Head of caudate nucleus (tissue), 42 donors: Measurements from ENCODE around the gene HELZ.
"Not testable (repeated sequence)": the region's sequence is repeated elsewhere in the genome, so short reads cannot be mapped to it uniquely, and the experiment has no call there.

Source experiments
- DNase-seq, 42 donors: peaks; one replicate each; pipeline versions ENCODE4 v3.0.0 to v3.0.0-alpha.2; 2020 to 2021; ENCODE audit warnings: mixed read lengths in 7 of 42
- intact Hi-C: fragments of 100-400 bp; cut with DNase I; formaldehyde crosslinking; loops from one replicate; pipeline ENCODE4 v1.15.0; 2022

HELZ gene

GRCh38 chr17:67245073-67245693 is at the start of gene HELZ:
Gene HELZ (minus strand): TSS chr17:67245196. CDS start chr17:67218804, 26,392 bp downstream.
- DNase-seq: peak in 41 of 42 donors; percentile 48 to 87 (median 70)
- intact Hi-C loops: no loop called here

DNA sequence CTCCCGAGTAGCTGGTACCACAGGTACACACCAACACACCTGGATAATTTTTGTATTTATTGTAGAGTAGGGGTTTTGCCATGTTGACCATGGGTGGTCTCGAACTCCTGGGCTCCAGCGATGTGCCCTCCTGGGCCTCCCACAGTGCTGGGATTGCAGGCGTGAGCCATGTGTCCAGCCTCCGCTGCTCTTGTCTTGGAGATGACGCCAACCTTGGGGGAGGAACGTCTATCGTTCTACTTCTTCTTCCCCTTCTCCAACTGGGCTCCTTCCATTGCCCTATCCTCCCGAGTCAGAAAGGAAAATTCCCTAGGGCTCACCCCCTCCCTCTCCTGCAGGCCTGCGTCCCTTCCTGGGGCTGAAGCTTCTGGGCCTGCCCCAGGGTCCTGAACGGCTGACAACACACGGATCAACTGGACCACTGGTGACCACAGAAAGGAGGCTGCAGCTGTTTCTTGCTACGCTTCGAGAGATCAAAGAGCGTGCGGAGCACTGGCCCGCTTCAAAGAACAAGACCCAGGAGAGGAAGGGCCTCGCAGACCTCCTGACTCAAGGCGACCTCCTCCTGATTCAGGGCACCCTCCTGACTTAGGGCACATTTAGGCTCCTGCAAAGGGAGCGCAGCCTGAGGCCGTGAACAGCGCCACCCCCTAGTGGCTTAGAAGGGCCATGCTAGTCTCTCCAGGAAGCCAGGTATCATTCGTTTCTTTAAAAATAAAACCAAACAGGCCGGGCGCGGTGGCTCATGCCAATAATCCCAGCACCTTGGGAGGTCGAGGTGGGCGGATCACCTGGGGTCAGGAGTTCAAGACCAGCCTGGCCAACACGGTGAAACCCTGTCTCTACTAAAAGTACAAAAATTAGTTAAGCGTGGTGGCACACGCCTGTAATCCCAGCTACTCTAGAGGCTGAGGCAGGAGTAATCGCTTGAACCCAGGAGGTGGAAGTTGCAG is 48.5 kb upstream of the HELZ start:
- peak; percentile 7 to 76 (median 54) for DNase-seq
- intact Hi-C loops: no loop called here

DNA sequence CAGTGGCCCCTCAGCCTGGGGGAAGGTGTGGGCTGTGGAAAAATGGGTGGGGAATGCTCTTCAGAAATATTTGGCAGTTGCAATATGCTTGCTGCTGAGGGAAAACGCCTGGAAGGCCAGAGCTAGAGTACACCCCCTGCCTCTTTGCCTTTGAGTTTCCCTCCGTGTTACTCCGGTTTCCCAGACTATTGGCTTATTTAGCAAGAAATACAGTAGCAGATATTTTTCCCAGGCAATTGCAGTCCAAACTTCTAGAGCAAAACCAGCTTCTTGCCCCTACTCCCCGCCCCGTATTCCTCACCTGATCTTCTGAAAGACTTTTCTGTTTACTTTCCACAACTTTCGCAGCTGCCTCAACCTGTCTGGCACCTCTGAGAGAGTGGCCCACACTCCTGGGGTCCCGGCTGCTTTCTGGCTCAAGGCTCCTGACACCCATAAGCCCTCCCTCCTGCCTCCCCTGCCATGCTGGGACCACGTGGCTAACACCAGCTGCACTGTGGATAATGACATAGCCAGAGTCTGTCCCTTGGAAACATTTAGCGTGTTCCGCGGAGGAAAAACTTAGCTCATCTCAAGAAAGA is 45.8 kb upstream of the HELZ start:
- peak in 2 of 42 donors; percentile 6 to 37 for DNase-seq
- intact Hi-C loops: no loop called here

DNA sequence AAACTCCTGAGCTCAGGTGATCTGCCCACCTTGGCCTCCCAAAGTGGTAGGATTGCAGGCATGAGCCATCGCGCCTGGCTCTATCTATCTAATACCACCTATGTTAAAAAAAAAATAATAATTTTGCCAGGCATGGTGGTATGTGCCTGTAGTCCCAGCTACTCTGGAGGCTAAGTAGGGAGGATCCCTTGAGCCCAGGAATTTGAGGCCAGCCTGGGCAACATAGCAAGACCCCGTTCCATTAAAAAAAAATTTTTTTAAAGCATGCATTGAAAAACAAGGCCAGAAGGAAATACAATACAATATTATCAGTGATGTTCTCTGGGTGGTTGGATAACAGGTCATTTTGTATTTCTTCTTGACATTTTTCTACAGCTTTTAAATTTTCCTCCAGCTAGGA is 45.2 kb upstream of the HELZ start:
- intact Hi-C loops: no loop called here
- no peak for DNase-seq

DNA sequence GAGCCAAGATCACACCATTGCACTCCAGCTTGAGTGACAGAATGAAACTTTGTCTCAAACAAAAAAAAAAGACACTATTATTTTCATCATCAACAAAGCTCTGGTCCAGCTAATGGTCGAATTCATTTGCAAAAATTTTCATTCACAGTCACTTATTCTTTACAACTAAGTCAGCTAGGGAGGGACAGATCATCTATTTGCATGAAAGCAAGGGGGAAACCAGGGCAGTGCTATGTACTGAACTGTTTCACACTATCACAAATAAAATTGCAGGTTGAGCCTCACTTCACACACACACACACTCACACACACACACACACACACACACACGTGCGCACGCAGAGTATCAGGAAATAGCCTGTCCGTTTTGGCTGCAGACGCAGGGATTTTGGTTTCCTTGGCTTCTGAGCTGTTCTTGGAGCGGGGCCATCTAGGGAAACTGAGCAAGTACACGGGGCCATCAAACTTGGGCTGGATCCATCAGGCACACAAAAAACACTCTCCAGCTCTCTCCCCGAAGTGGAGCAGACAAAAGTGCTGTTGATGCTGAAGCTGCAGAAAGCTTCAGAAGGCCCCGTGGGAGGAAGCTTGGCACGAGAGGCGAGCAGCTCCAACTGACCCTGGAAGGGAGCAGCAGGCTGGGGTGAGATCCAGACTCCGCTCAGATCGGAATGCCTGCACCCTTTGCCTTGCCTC is 44.3 kb upstream of the HELZ start:
- intact Hi-C loops: no loop called here
- peak; percentile 28 to 82 (median 61) for DNase-seq

DNA sequence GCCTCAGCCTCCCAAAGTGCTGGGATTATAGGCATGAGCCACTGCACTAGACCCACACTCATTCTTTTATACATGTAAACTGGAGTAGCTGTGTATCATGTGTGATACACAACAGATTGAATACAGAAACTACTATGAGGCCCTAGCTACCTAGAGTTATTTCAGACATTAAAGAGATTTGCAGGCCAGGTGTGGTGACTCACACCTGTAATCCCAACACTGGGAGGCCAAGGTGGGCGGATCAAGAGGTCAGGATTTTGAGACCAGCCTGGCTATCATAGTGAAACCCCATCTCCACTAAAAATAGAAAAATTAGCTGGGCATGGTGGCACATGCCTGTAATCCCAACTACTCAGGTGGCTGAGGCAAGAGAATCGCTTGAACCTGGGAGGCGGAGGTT is 41.8 kb upstream of the HELZ start:
- DNase-seq, intact Hi-C loops: not testable (repeated sequence)

DNA sequence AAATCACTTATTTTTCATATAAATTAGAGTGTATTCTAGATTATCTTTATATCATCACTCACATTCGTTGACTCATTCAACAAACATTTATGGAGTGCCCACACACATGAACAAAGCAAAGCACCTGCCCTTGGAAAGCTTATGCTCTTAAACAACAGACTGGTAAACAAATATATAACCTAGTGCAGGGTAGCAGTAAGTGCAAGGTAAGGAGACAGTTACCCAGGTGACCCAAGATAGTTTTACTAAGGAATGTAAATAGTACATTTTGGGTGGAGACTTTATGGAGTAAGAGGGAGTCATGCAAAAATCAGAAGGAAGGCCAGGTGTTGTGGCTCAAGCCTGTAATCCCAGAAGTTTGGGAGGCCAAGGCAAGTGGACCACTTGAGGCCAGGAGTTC is 40.4 kb upstream of the HELZ start:
- DNase-seq: no peak
- intact Hi-C loops: no loop called here

GRCh38 chr17:67283731-67284516 is 38.9 kb upstream of the HELZ start:
- DNase-seq: no peak
- intact Hi-C loops: no loop called here

DNA sequence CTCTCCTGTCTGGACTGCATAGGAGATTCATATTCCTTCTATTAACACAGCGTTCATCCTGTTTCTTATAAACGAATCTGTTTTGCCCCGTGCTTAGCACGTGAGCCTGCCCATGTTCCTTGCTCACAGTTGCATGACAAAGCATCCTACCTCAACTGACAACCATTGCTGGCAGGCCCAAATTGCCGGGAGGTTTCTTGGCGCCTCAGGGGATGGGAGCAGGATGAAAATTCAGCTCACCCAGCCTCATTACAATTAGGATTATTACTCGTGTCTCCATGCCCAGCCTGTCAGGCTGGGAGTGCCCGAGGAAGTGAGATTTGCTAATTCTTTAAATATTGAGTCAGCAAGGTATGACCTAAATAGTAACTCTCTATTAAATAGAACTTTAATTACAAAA is 36.7 kb upstream of the HELZ start:
- intact Hi-C loops: no loop called here
- no peak for DNase-seq

DNA sequence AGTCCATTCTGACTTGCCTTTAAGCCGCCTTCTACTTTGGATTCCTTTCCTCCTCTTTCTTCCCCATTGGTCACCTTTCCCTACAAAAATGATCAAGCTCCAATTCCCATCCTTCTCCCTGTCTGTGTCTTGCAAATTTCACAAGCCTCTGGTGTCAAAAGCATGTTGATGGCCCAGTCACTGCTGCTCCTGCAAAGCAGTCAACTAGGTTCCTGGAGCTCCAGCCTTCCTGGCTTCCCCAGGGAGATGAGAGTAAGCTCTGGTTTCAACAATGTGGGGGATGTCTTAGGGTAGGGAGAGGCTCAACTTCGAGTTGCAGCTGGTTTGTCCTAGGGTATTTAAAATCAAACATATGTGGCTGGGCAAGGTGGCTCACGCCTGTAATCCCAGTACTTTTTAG is 36.1 kb upstream of the HELZ start:
- DNase-seq: no peak
- intact Hi-C loops: no loop called here

GRCh38 chr17:67280279-67280678 is 35.3 kb upstream of the HELZ start:
- no peak for DNase-seq
- intact Hi-C loops: no loop called here

DNA sequence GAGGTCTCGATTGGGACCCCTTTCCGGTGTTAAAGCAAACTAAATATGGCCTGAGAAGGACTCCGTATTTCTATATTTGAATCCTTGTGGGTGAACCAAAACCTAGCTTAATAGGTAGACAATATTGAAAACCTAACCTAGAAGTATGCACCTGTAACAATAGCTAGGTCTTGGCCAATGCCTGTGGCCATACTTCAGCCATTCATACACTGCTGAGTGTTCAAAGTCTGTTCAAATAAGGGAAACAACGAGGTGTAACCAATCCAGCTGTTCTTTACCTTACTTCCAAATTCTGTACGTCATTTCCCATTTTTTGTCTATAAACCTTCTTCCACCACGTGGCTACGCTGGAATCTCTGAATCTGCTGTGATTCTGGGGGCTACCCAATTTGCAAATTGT is 34.1 kb upstream of the HELZ start:
- intact Hi-C loops: no loop called here
- DNase-seq: no peak

GRCh38 chr17:67278363-67278762 is 33.4 kb upstream of the HELZ start:
- intact Hi-C loops: no loop called here

DNA sequence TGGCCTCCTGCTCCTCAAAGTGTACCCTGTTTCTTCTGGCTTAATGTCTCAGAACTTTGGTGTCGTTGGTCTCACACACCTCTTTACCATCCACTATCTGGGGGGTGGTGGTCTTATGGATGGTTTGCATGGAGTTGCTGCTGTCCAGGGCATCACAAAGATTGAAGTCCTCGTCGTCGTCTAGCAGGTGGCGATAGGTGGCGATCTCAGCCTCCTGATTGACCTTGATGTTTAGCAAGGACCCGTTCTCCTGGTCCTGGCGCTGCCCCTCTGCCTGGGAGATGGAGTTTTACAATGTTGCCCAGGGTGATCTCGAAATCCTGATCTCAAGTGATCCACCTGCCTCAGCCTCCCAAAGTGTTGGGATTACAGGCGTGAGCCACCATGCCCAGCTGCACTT is 31.1 kb upstream of the HELZ start:
- DNase-seq: no peak
- intact Hi-C loops: no loop called here

More at GRCh38 chr17:67278363-67278762, 33.4 kb upstream of the HELZ start:
- no peak for DNase-seq

DNA sequence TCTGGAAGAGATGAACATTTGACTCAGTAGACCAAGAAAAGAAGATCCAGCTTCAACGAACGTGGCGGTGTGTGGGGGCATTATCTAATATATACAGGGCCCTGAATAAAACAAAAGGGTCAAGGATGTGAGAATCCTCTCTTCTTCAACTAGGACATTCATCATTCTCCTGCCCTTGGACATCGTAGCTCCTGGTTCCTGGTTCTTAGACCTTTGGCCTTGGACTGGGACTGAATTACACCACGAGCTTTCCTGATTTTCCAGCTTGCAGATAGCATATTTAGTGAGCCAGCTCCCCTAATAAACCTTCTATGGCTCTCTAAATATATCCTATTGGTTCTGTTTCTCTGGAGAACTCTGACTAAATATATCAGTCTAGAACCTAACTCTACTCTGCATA is 29.5 kb upstream of the HELZ start:
- intact Hi-C loops: no loop called here
- DNase-seq: no peak

- DNase-seq: no peak
- intact Hi-C loops: no loop called here
Observed at GRCh38 chr17:67273900-67274299, 28.9 kb upstream of the HELZ start.

GRCh38 chr17:67272312-67273047 is 27.5 kb upstream of the HELZ start:
- DNase-seq: no peak
- intact Hi-C loops: no loop called here

- DNase-seq, intact Hi-C loops: not testable (repeated sequence)
Observed at GRCh38 chr17:67271187-67271586, 26.2 kb upstream of the HELZ start.
